ENCODE measurements around the gene LIMA1.

GRCh38 chr12:50315803-50316202 lies 32.5 kb upstream of the LIMA1 start:
- TF ChIP-seq CTCF (IDR thresholded peaks at IDR 0.05; ENCODE audit: low read depth, low read length) (no peak), POLR2A (IDR thresholded peaks at IDR 0.05; ENCODE audit: extremely low read depth, insufficient read length) (no peak)
- TF ChIP-seq, protein P1, sequence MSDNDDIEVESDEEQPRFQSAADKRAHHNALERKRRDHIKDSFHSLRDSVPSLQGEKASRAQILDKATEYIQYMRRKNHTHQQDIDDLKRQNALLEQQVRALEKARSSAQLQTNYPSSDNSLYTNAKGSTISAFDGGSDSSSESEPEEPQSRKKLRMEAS (IDR thresholded peaks at IDR 0.05; ENCODE audit: low read depth, low read length) = no peak

All from NB4 (cell line).